H9 (cell line): ENCODE measurements around the gene MACIR. TPM values are rescaled to one million over a fixed set of nuclear protein-coding genes. Genes with fewer than 3 reads are reported as not detected.
"Not testable (repeated sequence)": the region's sequence is repeated elsewhere in the genome, so short reads cannot be mapped to it uniquely, and the experiment has no call there.

ENCODE experiments used
- DNase-seq: peaks from one replicate; pipeline ENCODE4 v3.0.0-alpha.2; 2017
- H2AFZ ChIP-seq: one replicate; pipeline ENCODE4 v1.6.1; 2013; ENCODE audit warnings: mild to moderate bottlenecking, low read length, control low read depth, moderate library complexity
- H2AK5ac ChIP-seq: 2 replicates; pipeline ENCODE4 v1.6.1; 2013; ENCODE audit warnings: low read length, control low read depth, mixed read lengths; ENCODE audit not compliant: insufficient read length
- H2BK120ac ChIP-seq: one replicate; pipeline ENCODE4 v1.6.1; 2013; ENCODE audit warnings: low read depth, mild to moderate bottlenecking, low read length, control low read depth, inconsistent platforms; ENCODE audit not compliant: poor library complexity, severe bottlenecking
- H2BK12ac ChIP-seq: 2 replicates; pipeline ENCODE4 v1.6.1; 2013; ENCODE audit warnings: low read length, control low read depth, mixed read lengths, low read depth; ENCODE audit not compliant: insufficient read length
- H2BK15ac ChIP-seq: 2 replicates; pipeline ENCODE4 v1.6.1; 2013; ENCODE audit warnings: low read depth, low read length, control low read depth
- H2BK20ac ChIP-seq: one replicate; pipeline ENCODE4 v1.6.1; 2013; ENCODE audit warnings: low read depth, mild to moderate bottlenecking, low read length, control low read depth, inconsistent platforms; ENCODE audit not compliant: poor library complexity, severe bottlenecking
- H2BK5ac ChIP-seq: 2 replicates; pipeline ENCODE4 v1.6.1; 2013; ENCODE audit warnings: low read length, control low read depth, mixed read lengths; ENCODE audit not compliant: insufficient read length
- H3K14ac ChIP-seq: 2 replicates; pipeline ENCODE4 v1.6.1; 2013; ENCODE audit warnings: low read length, control low read depth; ENCODE audit not compliant: insufficient read depth
- H3K18ac ChIP-seq: 2 replicates; pipeline ENCODE4 v1.6.1; 2013; ENCODE audit warnings: low read depth, mild to moderate bottlenecking, mixed read lengths, low read length, control low read depth; ENCODE audit not compliant: insufficient read length
- H3K23ac ChIP-seq: 2 replicates; pipeline ENCODE4 v1.6.1; 2013; ENCODE audit warnings: low read length, control low read depth, mixed read lengths, low read depth; ENCODE audit not compliant: insufficient read length
- H3K23me2 ChIP-seq: 2 replicates; pipeline ENCODE4 v1.6.1; 2013; ENCODE audit warnings: low read depth, mild to moderate bottlenecking, mixed read lengths, low read length, control low read depth; ENCODE audit not compliant: insufficient read length, poor library complexity, severe bottlenecking
- H3K27ac ChIP-seq: 2 replicates; pipeline ENCODE4 v1.5.1; 2013; ENCODE audit warnings: low read length, control low read depth, mixed read lengths, low read depth; ENCODE audit not compliant: insufficient read length
- H3K27me3 ChIP-seq: 2 replicates; pipeline ENCODE4 v1.6.1; 2013; ENCODE audit warnings: low read length, control low read depth, inconsistent platforms; ENCODE audit not compliant: insufficient read depth
- H3K4ac ChIP-seq: 2 replicates; pipeline ENCODE4 v1.6.1; 2013; ENCODE audit warnings: low read depth, mild to moderate bottlenecking, control low read depth, inconsistent platforms, low read length, moderate library complexity
- H3K4me1 ChIP-seq: 2 replicates; pipeline ENCODE4 v1.6.1; 2013; ENCODE audit warnings: low read length, control low read depth, inconsistent platforms; ENCODE audit not compliant: insufficient read depth
- H3K4me2 ChIP-seq: 2 replicates; pipeline ENCODE4 v1.6.1; 2013; ENCODE audit warnings: low read length, control low read depth, mixed read lengths; ENCODE audit not compliant: insufficient read length, insufficient read depth
- H3K56ac ChIP-seq: 2 replicates; pipeline ENCODE4 v1.6.1; 2013; ENCODE audit warnings: low read depth, mild to moderate bottlenecking, mixed read lengths, low read length, control low read depth; ENCODE audit not compliant: insufficient read length
- H3K79me1 ChIP-seq: 2 replicates; pipeline ENCODE4 v1.6.1; 2013; ENCODE audit warnings: low read depth, mild to moderate bottlenecking, moderate library complexity, low read length, control low read depth, inconsistent platforms; ENCODE audit not compliant: insufficient read depth, poor library complexity, severe bottlenecking
- H3K79me2 ChIP-seq: 2 replicates; pipeline ENCODE4 v1.6.1; 2013; ENCODE audit warnings: low read length, control low read depth, inconsistent platforms; ENCODE audit not compliant: insufficient read depth
- H3K9ac ChIP-seq: 2 replicates; pipeline ENCODE4 v1.6.1; 2013; ENCODE audit warnings: low read length, control low read depth, mixed read lengths; ENCODE audit not compliant: insufficient read length; ENCODE audit errors: extremely low read depth
- H3K9me3 ChIP-seq: one replicate; pipeline ENCODE4 v1.6.1; 2013; ENCODE audit warnings: low read depth, low read length, inconsistent platforms; ENCODE audit not compliant: control insufficient read depth
- H3T11ph ChIP-seq: one replicate; pipeline ENCODE4 v1.6.1; 2013; ENCODE audit warnings: mild to moderate bottlenecking, low read length, control low read depth, inconsistent platforms
- H4K20me1 ChIP-seq: one replicate; pipeline ENCODE4 v1.6.1; 2013; ENCODE audit not compliant: control insufficient read depth, insufficient read length, insufficient read depth
- H4K5ac ChIP-seq: 2 replicates; pipeline ENCODE4 v1.6.1; 2013; ENCODE audit warnings: low read depth, mild to moderate bottlenecking, mixed read lengths, low read length, control low read depth; ENCODE audit not compliant: insufficient read length
- H4K8ac ChIP-seq: replicated peaks from 2 replicates; pipeline ENCODE4 v1.6.1; 2013; ENCODE audit warnings: low read length, control low read depth, mixed read lengths, low read depth; ENCODE audit not compliant: insufficient read length
- H4K91ac ChIP-seq: 2 replicates; pipeline ENCODE4 v1.6.1; 2013; ENCODE audit warnings: low read depth, mild to moderate bottlenecking, moderate library complexity, mixed read lengths, low read length, control low read depth; ENCODE audit not compliant: insufficient read length
- H3K27ac Mint-ChIP-seq, 3 experiments: 2 replicates in 2 of 3; 3 replicates in 1 of 3; pipeline ENCODE4 v1.8.0; 2020 to 2021; ENCODE audit warnings: mixed read lengths in 3 of 3, mild to moderate bottlenecking in 1 of 3, moderate library complexity in 1 of 3
- H3K27me3 Mint-ChIP-seq: 2 replicates; pipeline ENCODE4 v1.8.0; 2021; ENCODE audit warnings: low read depth, mild to moderate bottlenecking, moderate library complexity, mixed read lengths
- H3K36me3 Mint-ChIP-seq, 3 experiments: 2 replicates in 2 of 3; 3 replicates in 1 of 3; pipeline ENCODE4 v1.8.0; 2020 to 2021; ENCODE audit warnings: low read depth in 3 of 3, mixed read lengths in 3 of 3; ENCODE audit not compliant: insufficient read depth in 1 of 3
- H3K4me1 Mint-ChIP-seq, 2 experiments: 2 replicates each; pipeline ENCODE4 v1.8.0; 2020; ENCODE audit warnings: mixed read lengths in 2 of 2
- H3K4me3 Mint-ChIP-seq, 2 experiments: 2 replicates in 1 of 2; 3 replicates in 1 of 2; pipeline ENCODE4 v1.8.0; 2020 to 2021; ENCODE audit warnings: mild to moderate bottlenecking in 2 of 2, mixed read lengths in 2 of 2, moderate library complexity in 1 of 2
- H3K9me3 Mint-ChIP-seq, 2 experiments: 2 replicates in 1 of 2; 3 replicates in 1 of 2; pipeline ENCODE4 v1.8.0; 2020; ENCODE audit warnings: mild to moderate bottlenecking in 2 of 2, mixed read lengths in 2 of 2, moderate library complexity in 1 of 2
- WGBS: extraction: QIAGEN DNeasy Blood & Tissue Kit; methylation state at CpG from one replicate; pipeline ENCODE4 v1.1.7; 2013; ENCODE audit warnings: missing lambda C conversion rate, low lambda C conversion rate, mixed read lengths; ENCODE audit not compliant: insufficient read length; ENCODE audit errors: extremely low coverage; 5-methylcytosine and 5-hydroxymethylcytosine counted together
- total RNA-seq: library from RNA; stranded (reverse); gene quantifications from 2 replicates; pipeline ENCODE4 v1.2.1, GENCODE V29; 2021
- TF ChIP-seq, protein P1 (sequence below): fragments of 200-600 bp; sonication (generic); conservative IDR thresholded peaks from 3 replicates; pipeline ENCODE4 v1.8.0; 2021; ENCODE audit warnings: antibody characterized with exemption, mild to moderate bottlenecking

MACIR gene
- total RNA-seq, 1 experiment from 2014 or later = 11.7 TPM

DNA sequence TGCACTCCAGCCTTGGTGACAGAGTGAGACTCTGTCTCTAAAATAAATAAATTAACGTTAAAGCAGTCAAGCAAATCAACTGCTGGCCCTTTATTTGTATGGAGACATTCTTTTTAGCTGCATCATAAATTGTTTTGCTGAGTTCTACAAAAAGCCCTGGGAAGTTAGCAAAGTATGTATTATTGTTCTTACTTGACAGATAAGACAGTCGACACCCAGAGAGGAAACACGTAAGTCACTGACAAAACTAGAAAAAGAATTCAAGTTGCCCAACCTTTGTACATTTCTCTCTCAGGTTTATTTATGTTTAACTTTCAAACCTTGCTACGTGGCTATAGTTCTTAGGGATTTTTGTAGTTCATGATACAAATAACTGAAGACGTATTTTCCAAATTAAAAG lies 40.4 kb upstream of the MACIR start:
- Histone ChIP-seq H3K9ac (no peak overlapping the region), H2BK12ac (no peak overlapping the region), H3K18ac (no peak overlapping the region), H3K23me2 (no peaks in the 10 kb centered on the region), H3K79me1 (no peaks in the 10 kb centered on the region), H3K79me2 (no peaks in the 10 kb centered on the region), H4K8ac (no peak overlapping the region), H2BK5ac (no peak overlapping the region), H4K91ac (no peak overlapping the region), H3K14ac (no peak overlapping the region), H3K23ac (no peak overlapping the region), H3K4me2 (no peak overlapping the region), H3K4ac (no peak overlapping the region), H4K5ac (no peak overlapping the region), H4K20me1 (no peaks in the 10 kb centered on the region), H2BK120ac (no peak overlapping the region), H3K27ac (no peak overlapping the region), H2BK20ac (no peak overlapping the region), H3K56ac (no peak overlapping the region), H3T11ph (no peak overlapping the region), H3K9me3 (no peaks in the 10 kb centered on the region), H2AK5ac (no peak overlapping the region), H3K4me1 (no peaks in the 10 kb centered on the region), H2BK15ac (no peak overlapping the region), H2AFZ (no peak overlapping the region), H3K27me3 (no peaks in the 10 kb centered on the region)
- Mint-ChIP-seq H3K27me3 (no peaks in the 10 kb centered on the region), H3K4me1 (peaks cover 4 to 6% of the 10 kb centered on the region in 2 experiments; a peak in 3 of 4 replicates), H3K4me3 (no peak overlapping the region), H3K9me3 (peaks cover 5% of the 10 kb centered on the region in 2 experiments; a peak in 2 of 5 replicates), H3K27ac (no peak overlapping the region), H3K36me3 (peaks cover 0 to 2% (median 1%) of the 10 kb centered on the region in 3 experiments; a peak in 2 of 7 replicates)
- no peak for DNase-seq
- WGBS = no CpG with 5 or more reads among the region's 5 CpGs
- TF ChIP-seq, protein P1, sequence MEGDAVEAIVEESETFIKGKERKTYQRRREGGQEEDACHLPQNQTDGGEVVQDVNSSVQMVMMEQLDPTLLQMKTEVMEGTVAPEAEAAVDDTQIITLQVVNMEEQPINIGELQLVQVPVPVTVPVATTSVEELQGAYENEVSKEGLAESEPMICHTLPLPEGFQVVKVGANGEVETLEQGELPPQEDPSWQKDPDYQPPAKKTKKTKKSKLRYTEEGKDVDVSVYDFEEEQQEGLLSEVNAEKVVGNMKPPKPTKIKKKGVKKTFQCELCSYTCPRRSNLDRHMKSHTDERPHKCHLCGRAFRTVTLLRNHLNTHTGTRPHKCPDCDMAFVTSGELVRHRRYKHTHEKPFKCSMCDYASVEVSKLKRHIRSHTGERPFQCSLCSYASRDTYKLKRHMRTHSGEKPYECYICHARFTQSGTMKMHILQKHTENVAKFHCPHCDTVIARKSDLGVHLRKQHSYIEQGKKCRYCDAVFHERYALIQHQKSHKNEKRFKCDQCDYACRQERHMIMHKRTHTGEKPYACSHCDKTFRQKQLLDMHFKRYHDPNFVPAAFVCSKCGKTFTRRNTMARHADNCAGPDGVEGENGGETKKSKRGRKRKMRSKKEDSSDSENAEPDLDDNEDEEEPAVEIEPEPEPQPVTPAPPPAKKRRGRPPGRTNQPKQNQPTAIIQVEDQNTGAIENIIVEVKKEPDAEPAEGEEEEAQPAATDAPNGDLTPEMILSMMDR = no peak

DNA sequence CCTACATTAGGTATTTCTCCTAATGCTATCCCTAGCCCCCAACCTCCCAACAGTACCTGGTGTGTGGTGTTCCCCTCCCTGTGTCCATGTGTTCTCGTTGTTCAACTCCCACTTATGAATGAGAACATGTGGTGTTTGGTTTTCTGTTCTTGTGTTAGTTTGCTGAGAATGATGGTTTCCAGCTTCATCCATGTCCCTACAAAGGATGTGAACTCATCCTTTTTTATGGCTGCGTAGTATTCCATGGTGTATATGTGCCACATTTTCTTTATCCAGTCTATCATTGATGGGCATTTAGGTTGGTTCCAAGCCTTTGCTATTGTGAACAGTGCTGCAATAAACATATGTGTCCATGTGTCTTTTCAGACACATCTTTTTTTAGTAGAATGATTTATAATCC lies 39.5 kb upstream of the MACIR start:
- not testable (repeated sequence) for H3K27ac Mint-ChIP-seq, H2AK5ac ChIP-seq, H3K9me3 ChIP-seq, H3K27ac ChIP-seq, H3K23ac ChIP-seq, H3K56ac ChIP-seq, H3K4me1 Mint-ChIP-seq, H4K5ac ChIP-seq, H3K27me3 Mint-ChIP-seq, H3K4me2 ChIP-seq, H3K9me3 Mint-ChIP-seq, H2BK15ac ChIP-seq, H4K91ac ChIP-seq, H2BK12ac ChIP-seq, H2BK5ac ChIP-seq, H2BK120ac ChIP-seq, H3K9ac ChIP-seq, H4K8ac ChIP-seq, H3K4me1 ChIP-seq, H2BK20ac ChIP-seq, H3K4ac ChIP-seq, H3T11ph ChIP-seq, H3K79me1 ChIP-seq, H3K14ac ChIP-seq, H4K20me1 ChIP-seq, H3K4me3 Mint-ChIP-seq, DNase-seq, H3K79me2 ChIP-seq, H3K27me3 ChIP-seq, H3K36me3 Mint-ChIP-seq, H2AFZ ChIP-seq, H3K18ac ChIP-seq, H3K23me2 ChIP-seq
- no CpG with 5 or more reads among the region's 2 CpGs for WGBS
